Motor neuron (in vitro differentiated cells): ENCODE measurements around the gene ACTN4. TPM values are rescaled to one million over a fixed set of nuclear protein-coding genes. Genes with fewer than 3 reads are reported as not detected.

Experiments
- total RNA-seq, 8 experiments: library from RNA; unstranded; fragments of 300-600 nt; gene quantifications; 2 replicates each; pipeline versions ENCODE4 v1.2.3 to v1.2.4, GENCODE V29; 2022

ACTN4 gene
- total RNA-seq, 8 experiments from 2014 or later: 31.6 to 251 (median 83.9) TPM

Other genes starting within 250 kb of the ACTN4 start
- 10 to 100 TPM in 6 of 8 experiments, 1 to 10 TPM in 2; 7.8 to 13.6 (median 12.2) TPM for gene FAM98C, start 244.6 kb upstream of the ACTN4 start, total RNA-seq
- under 1 TPM; 0.09 to 0.66 (median 0.32) TPM for gene RASGRP4, start 221.4 kb upstream of the ACTN4 start, total RNA-seq
- 1 to 10 TPM; 1.4 to 4.7 (median 1.8) TPM for gene RYR1, start 214.0 kb upstream of the ACTN4 start, total RNA-seq
- 1 to 10 TPM; 1.4 to 8.6 (median 2.1) TPM for gene MAP4K1, start 29.7 kb upstream of the ACTN4 start, total RNA-seq
- gene EIF3K, start 28.5 kb upstream of the ACTN4 start, total RNA-seq: 100 to 1,000 TPM; 285 to 408 (median 333) TPM
- gene CAPN12, start 96.8 kb downstream of the ACTN4 start, total RNA-seq: 1 to 10 TPM in 2 of 8 experiments, under 1 TPM in 6; 0.11 to 3.7 (median 0.53) TPM
- gene LGALS7, start 125.9 kb downstream of the ACTN4 start, total RNA-seq: 1 to 10 TPM in 1 of 8 experiments, not detected in 7; 1.0 TPM
- gene LGALS7B, start 141.6 kb downstream of the ACTN4 start, total RNA-seq: 1 to 10 TPM in 2 of 8 experiments, not detected in 6; 1.0 to 5.0 TPM
- 1 to 10 TPM in 2 of 8 experiments, under 1 TPM in 5, not detected in 1; 0.29 to 1.4 (median 0.50) TPM for gene LGALS4, start 165.3 kb downstream of the ACTN4 start, total RNA-seq
- 100 to 1,000 TPM in 1 of 8 experiments, 10 to 100 TPM in 7; 34.0 to 121 (median 58.9) TPM for gene ECH1, start 184.1 kb downstream of the ACTN4 start, total RNA-seq
- 100 to 1,000 TPM; 142 to 378 (median 198) TPM for gene HNRNPL, start 202.3 kb downstream of the ACTN4 start, total RNA-seq
- gene RINL, start 230.6 kb downstream of the ACTN4 start, total RNA-seq: 10 to 100 TPM in 1 of 8 experiments, 1 to 10 TPM in 7; 1.1 to 11.0 (median 3.3) TPM